Retinal pigment epithelial cell (primary cell): ENCODE results near the gene CREB3L2.

Experiments used
- DNase-seq: peaks from one replicate; pipeline ENCODE4 v3.0.0-alpha.2; 2010; ENCODE audit warnings: low read depth
- H3K4me3 ChIP-seq: 2 replicates; pipeline ENCODE4 v1.5.1; 2011; ENCODE audit warnings: mild to moderate bottlenecking, low read length, control low read depth, moderate library complexity
- CTCF ChIP-seq: conservative IDR thresholded peaks from 2 replicates; pipeline ENCODE4 v1.5.1; 2011; ENCODE audit warnings: low read depth, low read length, control low read depth, inconsistent platforms

The CREB3L2 gene

GRCh38 chr7:137877027-137877675 lies 124.7 kb downstream of the CREB3L2 start:
- no peak for DNase-seq
- H3K4me3 ChIP-seq = no peak overlapping the region
- no peak for TF ChIP-seq CTCF

- no peak overlapping the region for H3K4me3 ChIP-seq
- no peak for TF ChIP-seq CTCF
- DNase-seq = no peak
These were observed 126.1 kb downstream of the CREB3L2 start for GRCh38 chr7:137875746-137876145.

GRCh38 chr7:137873979-137874777 lies 127.7 kb downstream of the CREB3L2 start:
- peak; percentile 51 for DNase-seq
- TF ChIP-seq CTCF = no peak
- no peak overlapping the region for H3K4me3 ChIP-seq

GRCh38 chr7:137873524-137873923 lies 128.4 kb downstream of the CREB3L2 start:
- no peak overlapping the region for H3K4me3 ChIP-seq
- TF ChIP-seq CTCF = no peak
- DNase-seq = no peak

- no peak for DNase-seq
- no peak overlapping the region for H3K4me3 ChIP-seq
- no peak for TF ChIP-seq CTCF
These were observed 130.5 kb downstream of the CREB3L2 start for GRCh38 chr7:137871170-137871915.

- no peak for TF ChIP-seq CTCF
- no peak overlapping the region for H3K4me3 ChIP-seq
- DNase-seq = no peak
These were observed 131.2 kb downstream of the CREB3L2 start for GRCh38 chr7:137870684-137871083.
